Measurements from ENCODE around the gene GUCD1.

The GUCD1 gene

GRCh38 chr22:24504540-24504939 lies 50.4 kb downstream of the GUCD1 start:
- DNase-seq, result no peak

- DNase-seq, result no peak
These were observed 51.0 kb downstream of the GUCD1 start for GRCh38 chr22:24503843-24504338.

GRCh38 chr22:24503137-24503842 lies 51.6 kb downstream of the GUCD1 start:
- DNase-seq, result no peak

GRCh38 chr22:24502541-24502940 lies 52.4 kb downstream of the GUCD1 start:
- DNase-seq, result no peak

GRCh38 chr22:24502034-24502433 lies 52.9 kb downstream of the GUCD1 start:
- no peak for DNase-seq

GRCh38 chr22:24501301-24502005 lies 53.5 kb downstream of the GUCD1 start:
- DNase-seq, result no peak

- DNase-seq, result no peak
These were observed 54.6 kb downstream of the GUCD1 start for GRCh38 chr22:24500277-24500820.

GRCh38 chr22:24499706-24500276 lies 55.1 kb downstream of the GUCD1 start:
- no peak for DNase-seq

- no peak for DNase-seq
These were observed 56.1 kb downstream of the GUCD1 start for GRCh38 chr22:24498824-24499223.

GRCh38 chr22:24497841-24498258 lies 57.1 kb downstream of the GUCD1 start:
- DNase-seq, result no peak

- no peak for DNase-seq
These were observed 58.3 kb downstream of the GUCD1 start for GRCh38 chr22:24496661-24497060.

GRCh38 chr22:24496234-24496633 lies 58.7 kb downstream of the GUCD1 start:
- no peak for DNase-seq

GRCh38 chr22:24495365-24495675 lies 59.6 kb downstream of the GUCD1 start:
- no peak for DNase-seq

- peak; percentile 57 for DNase-seq
These were observed 60.2 kb downstream of the GUCD1 start, which contains the start of gene UPB1 for GRCh38 chr22:24494528-24495364. TSS of gene UPB1 (plus strand) at chr22:24495332. CDS start at chr22:24495404, 72 bp downstream.

- DNase-seq, result no peak
These were observed 60.8 kb downstream of the GUCD1 start for GRCh38 chr22:24494167-24494527.

GRCh38 chr22:24492391-24492790 lies 62.5 kb downstream of the GUCD1 start:
- DNase-seq, result no peak
